Liver (tissue), 9 donors: Measurements from ENCODE around the gene HMGB4. TPM values are rescaled to one million over a fixed set of nuclear protein-coding genes. Genes with fewer than 3 reads are reported as not detected.

Experiments
- DNase-seq: peaks from one replicate; pipeline ENCODE4 v3.0.0-alpha.2; 2017; ENCODE audit warnings: low spot score
- H3K27ac ChIP-seq, 2 donors: one replicate each; pipeline ENCODE4 v1.7.0; 2013; ENCODE audit warnings: inconsistent platforms in 2 of 2, low read length in 2 of 2, control low read depth in 1 of 2, low read depth in 1 of 2, mild to moderate bottlenecking in 1 of 2
- H3K27me3 ChIP-seq, 4 donors: one replicate each; pipeline versions ENCODE4 v1.6.1 to v1.7.0; 2013; ENCODE audit warnings: low read length in 3 of 4, inconsistent platforms in 1 of 4, mild to moderate bottlenecking in 1 of 4, moderate library complexity in 1 of 4; ENCODE audit not compliant: control insufficient read depth in 4 of 4, insufficient read depth in 4 of 4
- H3K36me3 ChIP-seq, 4 donors: one replicate each; pipeline versions ENCODE4 v1.6.1 to v1.7.0; 2013; ENCODE audit warnings: low read length in 3 of 4, mild to moderate bottlenecking in 3 of 4, low read depth in 1 of 4, moderate library complexity in 1 of 4; ENCODE audit not compliant: control insufficient read depth in 4 of 4, insufficient read depth in 3 of 4
- H3K4me1 ChIP-seq, 4 donors: one replicate each; pipeline versions ENCODE4 v1.6.1 to v1.7.0; 2013; ENCODE audit warnings: low read length in 3 of 4, mild to moderate bottlenecking in 3 of 4, moderate library complexity in 1 of 4; ENCODE audit not compliant: control insufficient read depth in 4 of 4, insufficient read depth in 4 of 4
- H3K4me3 ChIP-seq, 3 donors: one replicate each; pipeline versions ENCODE4 v1.6.1 to v1.7.0; 2013; ENCODE audit warnings: low read length in 3 of 3, control low read depth in 1 of 3, low read depth in 1 of 3, mild to moderate bottlenecking in 1 of 3
- H3K9ac ChIP-seq, 2 donors: one replicate each; pipeline ENCODE4 v1.7.0; 2013; ENCODE audit warnings: low read length in 2 of 2, mild to moderate bottlenecking in 2 of 2, moderate library complexity in 2 of 2, control low read depth in 1 of 2, low read depth in 1 of 2
- H3K9me3 ChIP-seq, 4 donors: one replicate each; pipeline versions ENCODE4 v1.6.1 to v1.7.0; 2013; ENCODE audit warnings: low read length in 3 of 4; ENCODE audit not compliant: control insufficient read depth in 4 of 4
- EGR1 ChIP-seq, 2 donors: IDR thresholded peaks; 2 replicates each; pipeline ENCODE4 v1.6.1; 2016 to 2018; ENCODE audit warnings: antibody characterized with exemption in 2 of 2, low read depth in 2 of 2
- FOXA1 ChIP-seq: IDR thresholded peaks from 2 replicates; pipeline ENCODE4 v1.6.1; 2016; ENCODE audit warnings: antibody characterized with exemption
- FOXA2 ChIP-seq: IDR thresholded peaks from 2 replicates; pipeline ENCODE4 v1.6.1; 2016; ENCODE audit warnings: antibody characterized with exemption
- GABPA ChIP-seq, 2 donors: IDR thresholded peaks in 1 of 2; conservative IDR thresholded peaks in 1 of 2; 2 replicates each; pipeline ENCODE4 v1.6.1; 2016; ENCODE audit warnings: antibody characterized with exemption in 2 of 2, mild to moderate bottlenecking in 1 of 2, moderate library complexity in 1 of 2
- HNF4A ChIP-seq, 2 donors: conservative IDR thresholded peaks; 2 replicates each; pipeline ENCODE4 v1.6.1; 2016; ENCODE audit warnings: antibody characterized with exemption in 2 of 2, mild to moderate bottlenecking in 2 of 2
- HNF4G ChIP-seq: IDR thresholded peaks from 2 replicates; pipeline ENCODE4 v1.6.1; 2016; ENCODE audit warnings: antibody characterized with exemption
- JUND ChIP-seq, 2 donors: IDR thresholded peaks; 2 replicates each; pipeline ENCODE4 v1.6.1; 2016; ENCODE audit warnings: antibody characterized with exemption in 2 of 2
- MAX ChIP-seq: IDR thresholded peaks from 2 replicates; pipeline ENCODE4 v1.6.1; 2016; ENCODE audit warnings: antibody characterized with exemption
- RXRA ChIP-seq, 2 donors: IDR thresholded peaks; 2 replicates each; pipeline ENCODE4 v1.6.1; 2017 to 2018; ENCODE audit warnings: antibody characterized with exemption in 2 of 2, mild to moderate bottlenecking in 1 of 2
- SP1 ChIP-seq: IDR thresholded peaks from 2 replicates; pipeline ENCODE4 v1.6.1; 2018; ENCODE audit warnings: antibody characterized with exemption, mild to moderate bottlenecking
- TAF1 ChIP-seq: conservative IDR thresholded peaks from 2 replicates; pipeline ENCODE4 v1.6.1; 2016; ENCODE audit warnings: antibody characterized with exemption, mild to moderate bottlenecking
- YY1 ChIP-seq: IDR thresholded peaks from 2 replicates; pipeline ENCODE4 v1.6.1; 2016; ENCODE audit warnings: antibody characterized with exemption, mild to moderate bottlenecking
- ZBTB33 ChIP-seq: IDR thresholded peaks from 2 replicates; pipeline ENCODE4 v1.6.1; 2016; ENCODE audit warnings: antibody characterized with exemption
- WGBS: extraction: QIAGEN DNeasy Blood & Tissue Kit; methylation state at CpG from one replicate; pipeline ENCODE4 v1.1.7; 2013; 5-methylcytosine and 5-hydroxymethylcytosine counted together
- polyA plus RNA-seq, 2 donors: library from polyadenylated mRNA; stranded (reverse) in 1 of 2; unstranded in 1 of 2; fragments of 200-250 nt in 1 of 2; fragments of >200 nt in 1 of 2; fragmentation: Nextera tagmentation in 1 of 2; extraction: Ambion mirVana in 1 of 2; gene quantifications; one replicate each; pipeline versions ENCODE4 v1.2.1 to v1.2.3, GENCODE V29; 2013 to 2015
- total RNA-seq, 2 donors: library from RNA; depleted of rRNA; stranded (reverse); fragments of >200 nt; gene quantifications; one replicate each; pipeline ENCODE4 v1.2.3, GENCODE V29; 2014
- TF ChIP-seq, protein P1 (sequence below): IDR thresholded peaks from 2 replicates; pipeline ENCODE4 v1.6.1; 2016; ENCODE audit warnings: antibody characterized with exemption, mild to moderate bottlenecking
- TF ChIP-seq, protein P2 (sequence below): IDR thresholded peaks from 2 replicates; pipeline ENCODE4 v1.6.1; 2016; ENCODE audit warnings: antibody characterized with exemption
- TF ChIP-seq, protein P3 (sequence below): fragments of 150-350 bp; IDR thresholded peaks from 2 replicates; pipeline ENCODE4 v1.5.1; 2017; ENCODE audit warnings: improper control_type of control experiment, low read depth, low read length; ENCODE audit not compliant: missing input control
- donor health status: healthy.
- donor health status: healthy.
- donor health status: healthy.
- donor health status: healthy.
- donor health status: healthy.

HMGB4 gene
- total and polyA plus RNA-seq, 4 donors, result not detected

DNA sequence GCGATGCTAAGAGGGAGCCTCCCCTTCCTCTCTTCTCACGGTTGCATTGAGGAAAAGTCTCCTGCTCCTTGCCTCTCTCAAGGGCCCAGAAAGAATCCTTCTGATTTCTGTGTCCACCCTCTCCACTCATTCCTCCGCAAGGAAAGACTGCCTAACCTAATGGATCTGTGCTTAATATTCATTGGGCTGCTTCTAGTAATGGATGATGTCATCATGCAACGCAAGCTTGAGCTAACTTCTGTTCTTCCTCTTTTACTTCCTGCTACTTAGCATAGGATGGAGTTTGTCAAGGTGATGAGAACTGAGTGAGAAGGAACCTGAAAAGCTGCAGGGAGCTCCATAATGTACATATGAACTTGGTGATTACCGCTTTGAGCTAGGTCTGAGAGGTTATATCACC lies 35.2 kb upstream of the HMGB4 start (continued):
- TF ChIP-seq, protein P1, sequence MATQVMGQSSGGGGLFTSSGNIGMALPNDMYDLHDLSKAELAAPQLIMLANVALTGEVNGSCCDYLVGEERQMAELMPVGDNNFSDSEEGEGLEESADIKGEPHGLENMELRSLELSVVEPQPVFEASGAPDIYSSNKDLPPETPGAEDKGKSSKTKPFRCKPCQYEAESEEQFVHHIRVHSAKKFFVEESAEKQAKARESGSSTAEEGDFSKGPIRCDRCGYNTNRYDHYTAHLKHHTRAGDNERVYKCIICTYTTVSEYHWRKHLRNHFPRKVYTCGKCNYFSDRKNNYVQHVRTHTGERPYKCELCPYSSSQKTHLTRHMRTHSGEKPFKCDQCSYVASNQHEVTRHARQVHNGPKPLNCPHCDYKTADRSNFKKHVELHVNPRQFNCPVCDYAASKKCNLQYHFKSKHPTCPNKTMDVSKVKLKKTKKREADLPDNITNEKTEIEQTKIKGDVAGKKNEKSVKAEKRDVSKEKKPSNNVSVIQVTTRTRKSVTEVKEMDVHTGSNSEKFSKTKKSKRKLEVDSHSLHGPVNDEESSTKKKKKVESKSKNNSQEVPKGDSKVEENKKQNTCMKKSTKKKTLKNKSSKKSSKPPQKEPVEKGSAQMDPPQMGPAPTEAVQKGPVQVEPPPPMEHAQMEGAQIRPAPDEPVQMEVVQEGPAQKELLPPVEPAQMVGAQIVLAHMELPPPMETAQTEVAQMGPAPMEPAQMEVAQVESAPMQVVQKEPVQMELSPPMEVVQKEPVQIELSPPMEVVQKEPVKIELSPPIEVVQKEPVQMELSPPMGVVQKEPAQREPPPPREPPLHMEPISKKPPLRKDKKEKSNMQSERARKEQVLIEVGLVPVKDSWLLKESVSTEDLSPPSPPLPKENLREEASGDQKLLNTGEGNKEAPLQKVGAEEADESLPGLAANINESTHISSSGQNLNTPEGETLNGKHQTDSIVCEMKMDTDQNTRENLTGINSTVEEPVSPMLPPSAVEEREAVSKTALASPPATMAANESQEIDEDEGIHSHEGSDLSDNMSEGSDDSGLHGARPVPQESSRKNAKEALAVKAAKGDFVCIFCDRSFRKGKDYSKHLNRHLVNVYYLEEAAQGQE, result no peak
- TF ChIP-seq YY1 (no peak), TAF1 (no peak)

- Histone ChIP-seq H3K36me3 (no peaks in the 10 kb centered on the region), H3K9me3 (no peaks in the 10 kb centered on the region), H3K9ac (no peak overlapping the region), H3K27me3 (no peaks in the 10 kb centered on the region), H3K4me3 (no peak overlapping the region), H3K27ac (no peak overlapping the region), H3K4me1 (no peaks in the 10 kb centered on the region)
- WGBS, result 91% methylated on average over 4 of the region's 4 CpGs
- no peak for DNase-seq
- no peak for TF ChIP-seq FOXA1
- TF ChIP-seq, protein P2, sequence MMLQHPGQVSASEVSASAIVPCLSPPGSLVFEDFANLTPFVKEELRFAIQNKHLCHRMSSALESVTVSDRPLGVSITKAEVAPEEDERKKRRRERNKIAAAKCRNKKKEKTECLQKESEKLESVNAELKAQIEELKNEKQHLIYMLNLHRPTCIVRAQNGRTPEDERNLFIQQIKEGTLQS, result no peak
- TF ChIP-seq HNF4A (conservative IDR thresholded peaks at IDR 0.05), result no peak
- no peak for TF ChIP-seq EGR1 (IDR thresholded peaks at IDR 0.05; ENCODE audit: low read depth in 2 of 2)
- TF ChIP-seq, protein P1, result no peak
- no peak for TF ChIP-seq FOXA2
Measured at GRCh38 chr1:33836911-33837310, 27.0 kb upstream of the HMGB4 start.

GRCh38 chr1:33837635-33838034 lies 26.2 kb upstream of the HMGB4 start:
- DNase-seq, result no peak
- TF ChIP-seq FOXA1, result no peak
- no peak for TF ChIP-seq MAX
- TF ChIP-seq GABPA (IDR thresholded peaks at IDR 0.05 in 1 of 2, conservative IDR thresholded peaks at IDR 0.05 in 1 of 2), result no peak
- TF ChIP-seq SP1, result no peak
- TF ChIP-seq, protein P1, result no peak
- TF ChIP-seq HNF4G, result no peak
- TF ChIP-seq, protein P3, sequence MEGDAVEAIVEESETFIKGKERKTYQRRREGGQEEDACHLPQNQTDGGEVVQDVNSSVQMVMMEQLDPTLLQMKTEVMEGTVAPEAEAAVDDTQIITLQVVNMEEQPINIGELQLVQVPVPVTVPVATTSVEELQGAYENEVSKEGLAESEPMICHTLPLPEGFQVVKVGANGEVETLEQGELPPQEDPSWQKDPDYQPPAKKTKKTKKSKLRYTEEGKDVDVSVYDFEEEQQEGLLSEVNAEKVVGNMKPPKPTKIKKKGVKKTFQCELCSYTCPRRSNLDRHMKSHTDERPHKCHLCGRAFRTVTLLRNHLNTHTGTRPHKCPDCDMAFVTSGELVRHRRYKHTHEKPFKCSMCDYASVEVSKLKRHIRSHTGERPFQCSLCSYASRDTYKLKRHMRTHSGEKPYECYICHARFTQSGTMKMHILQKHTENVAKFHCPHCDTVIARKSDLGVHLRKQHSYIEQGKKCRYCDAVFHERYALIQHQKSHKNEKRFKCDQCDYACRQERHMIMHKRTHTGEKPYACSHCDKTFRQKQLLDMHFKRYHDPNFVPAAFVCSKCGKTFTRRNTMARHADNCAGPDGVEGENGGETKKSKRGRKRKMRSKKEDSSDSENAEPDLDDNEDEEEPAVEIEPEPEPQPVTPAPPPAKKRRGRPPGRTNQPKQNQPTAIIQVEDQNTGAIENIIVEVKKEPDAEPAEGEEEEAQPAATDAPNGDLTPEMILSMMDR, result no peak
- TF ChIP-seq JUND (IDR thresholded peaks at IDR 0.05), result no peak
- no peak for TF ChIP-seq ZBTB33
- no peak for TF ChIP-seq RXRA (IDR thresholded peaks at IDR 0.05)
- no peaks in the 10 kb centered on the region for H3K36me3 ChIP-seq
- no peak overlapping the region for H3K4me3 ChIP-seq
- no peaks in the 10 kb centered on the region for H3K9me3 ChIP-seq
- no peak overlapping the region for H3K27ac ChIP-seq
- no peaks in the 10 kb centered on the region for H3K27me3 ChIP-seq
- H3K4me1 ChIP-seq, result no peaks in the 10 kb centered on the region
- WGBS, result 85% methylated on average over 3 of the region's 3 CpGs
- H3K9ac ChIP-seq, result no peak overlapping the region
